OCI-LY7 (cell line): ENCODE measurements around the gene GRID2. TPM values are rescaled to one million over a fixed set of nuclear protein-coding genes. Genes with fewer than 3 reads are reported as not detected.

Experiments used
- BruUV-seq: library from RNA; stranded (reverse); fragments of 400-500 nt; replicated peaks from 2 replicates; lab custom pipeline; 2021; lab: Mats Ljungman, UMichigan
- CTCF ChIA-PET: fragments of 300-600 bp; sonication (Branson Sonifier 250); formaldehyde crosslinking; loops from one replicate; lab custom pipeline; 2022; ENCODE audit warnings: antibody characterized with exemption; ENCODE audit not compliant: unreplicated experiment; lab: Charles Lee
- POLR2A ChIA-PET: fragments of 300-600 bp; sonication (Branson Sonifier 250); formaldehyde crosslinking; loops from one replicate; lab custom pipeline; 2022; ENCODE audit warnings: antibody characterized with exemption; lab: Charles Lee
- DNase-seq: peaks from one replicate; pipeline ENCODE4 v3.0.0-alpha.2; 2015; ENCODE audit warnings: low spot score
- H2AFZ ChIP-seq: fragments of 200-600 bp; sonication (generic), shearing (Covaris generic); 2 replicates; pipeline ENCODE4 v1.6.1; 2014; ENCODE audit warnings: mild to moderate bottlenecking, antibody characterized with exemption, low read length, moderate library complexity
- H3K27ac ChIP-seq: fragments of 200-600 bp; sonication (generic); 2 replicates; pipeline ENCODE4 v1.5.1; 2014; ENCODE audit warnings: mixed run types, low read depth, mild to moderate bottlenecking, moderate library complexity, low read length, inconsistent platforms; ENCODE audit not compliant: poor library complexity, severe bottlenecking
- H3K36me3 ChIP-seq: fragments of 200-600 bp; sonication (generic); 2 replicates; pipeline ENCODE4 v1.6.1; 2014; ENCODE audit warnings: mild to moderate bottlenecking, antibody characterized with exemption, low read length, moderate library complexity, mixed read lengths; ENCODE audit not compliant: insufficient read depth
- H3K4me1 ChIP-seq: fragments of 200-600 bp; sonication (generic); 2 replicates; pipeline ENCODE4 v1.5.1; 2014; ENCODE audit warnings: mild to moderate bottlenecking, low read length; ENCODE audit not compliant: insufficient read depth, poor library complexity, severe bottlenecking
- H3K4me2 ChIP-seq: fragments of 200-600 bp; sonication (generic); 2 replicates; pipeline ENCODE4 v1.6.1; 2014; ENCODE audit warnings: mild to moderate bottlenecking, low read length
- H3K4me3 ChIP-seq: fragments of 200-600 bp; sonication (generic); 2 replicates; pipeline ENCODE4 v1.5.1; 2014; ENCODE audit warnings: mild to moderate bottlenecking, low read depth, low read length; ENCODE audit not compliant: poor library complexity, severe bottlenecking
- H3K79me2 ChIP-seq: fragments of 200-600 bp; sonication (generic); 2 replicates; pipeline ENCODE4 v1.6.1; 2016; ENCODE audit warnings: low read depth, mild to moderate bottlenecking, low read length, moderate library complexity, mixed read lengths; ENCODE audit not compliant: insufficient read depth
- H3K9me2 ChIP-seq: fragments of 200-600 bp; sonication (generic); 2 replicates; pipeline ENCODE4 v1.6.1; 2016; ENCODE audit warnings: mild to moderate bottlenecking, low read length, mixed read lengths; ENCODE audit not compliant: insufficient read depth
- H3K9me3 ChIP-seq: fragments of 200-600 bp; sonication (generic); 2 replicates; pipeline ENCODE4 v1.6.1; 2014; ENCODE audit warnings: mild to moderate bottlenecking, mixed run types, low read length, mixed read lengths
- H4K20me1 ChIP-seq: fragments of 200-600 bp; sonication (generic); 2 replicates; pipeline ENCODE4 v1.6.1; 2014; ENCODE audit warnings: mild to moderate bottlenecking, antibody characterized with exemption, low read length, moderate library complexity, mixed read lengths; ENCODE audit not compliant: insufficient read depth
- EZH2phosphoT487 ChIP-seq: fragments of 200-600 bp; sonication (generic); IDR thresholded peaks from 2 replicates; pipeline ENCODE4 v1.6.1; 2018; ENCODE audit warnings: low read depth, borderline replicate concordance, mild to moderate bottlenecking, mixed run types, antibody characterized with exemption, low read length, moderate library complexity, mixed read lengths
- intact Hi-C: fragments of 100-400 bp; cut with micrococcal nuclease; formaldehyde crosslinking; loops from one replicate; pipeline ENCODE4 v1.10.0; 2022; ENCODE audit not compliant: unreplicated experiment
- total RNA-seq, 2 experiments: library from RNA; depleted of rRNA in 1 of 2; stranded (reverse); fragments of >200 nt in 1 of 2; shearing (Covaris generic) in 1 of 2; gene quantifications; 2 replicates each; pipeline ENCODE4 v1.2.3, GENCODE V29; 2014 to 2022
- TF ChIP-seq, protein P1 (sequence below): fragments of 200-600 bp; sonication (generic); conservative IDR thresholded peaks from 2 replicates; pipeline ENCODE4 v1.5.1; 2014; ENCODE audit warnings: mild to moderate bottlenecking, antibody characterized with exemption, low read length, moderate library complexity, mixed read lengths

Gene GRID2
- total RNA-seq, 2 experiments from 2014 or later = not detected

DNA sequence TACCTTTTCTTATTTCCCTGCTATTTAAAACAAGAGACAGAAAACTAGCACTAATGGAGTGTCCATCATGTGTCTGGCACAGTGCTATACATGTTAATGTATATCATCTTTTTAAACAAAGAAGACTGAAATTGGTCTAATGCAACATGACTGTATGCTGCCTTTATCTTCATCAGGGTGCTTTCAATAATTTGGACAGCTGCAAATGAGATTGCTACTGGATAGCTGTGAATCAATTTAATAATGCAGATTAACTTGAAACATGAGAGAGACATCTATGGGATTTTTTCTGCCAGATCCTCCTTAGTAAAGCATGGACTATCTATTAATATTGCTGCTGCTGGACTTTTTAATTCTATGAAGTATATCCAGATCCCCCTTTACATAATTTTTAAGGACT, 1269.5 kb downstream of the GRID2 start:
- Histone ChIP-seq H4K20me1 (no peaks in the 10 kb centered on the region), H3K79me2 (no peaks in the 10 kb centered on the region), H3K36me3 (no peaks in the 10 kb centered on the region), H3K4me3 (no peak overlapping the region), H3K9me3 (no peaks in the 10 kb centered on the region), H3K4me2 (no peak overlapping the region), H3K27ac (no peak overlapping the region), H3K9me2 (no peaks in the 10 kb centered on the region), H2AFZ (no peak overlapping the region), H3K4me1 (no peaks in the 10 kb centered on the region)
- BruUV-seq = no TSS peak
- ChIA-PET CTCF (no interaction called here), POLR2A (interaction anchor here (1.1 kb wide), 1 partner anchor 10 kb away, joined by 3 read pairs; no protein-coding TSS in a partner anchor)
- no peak for DNase-seq
- intact Hi-C loops = no loop called here
- TF ChIP-seq, protein P1, sequence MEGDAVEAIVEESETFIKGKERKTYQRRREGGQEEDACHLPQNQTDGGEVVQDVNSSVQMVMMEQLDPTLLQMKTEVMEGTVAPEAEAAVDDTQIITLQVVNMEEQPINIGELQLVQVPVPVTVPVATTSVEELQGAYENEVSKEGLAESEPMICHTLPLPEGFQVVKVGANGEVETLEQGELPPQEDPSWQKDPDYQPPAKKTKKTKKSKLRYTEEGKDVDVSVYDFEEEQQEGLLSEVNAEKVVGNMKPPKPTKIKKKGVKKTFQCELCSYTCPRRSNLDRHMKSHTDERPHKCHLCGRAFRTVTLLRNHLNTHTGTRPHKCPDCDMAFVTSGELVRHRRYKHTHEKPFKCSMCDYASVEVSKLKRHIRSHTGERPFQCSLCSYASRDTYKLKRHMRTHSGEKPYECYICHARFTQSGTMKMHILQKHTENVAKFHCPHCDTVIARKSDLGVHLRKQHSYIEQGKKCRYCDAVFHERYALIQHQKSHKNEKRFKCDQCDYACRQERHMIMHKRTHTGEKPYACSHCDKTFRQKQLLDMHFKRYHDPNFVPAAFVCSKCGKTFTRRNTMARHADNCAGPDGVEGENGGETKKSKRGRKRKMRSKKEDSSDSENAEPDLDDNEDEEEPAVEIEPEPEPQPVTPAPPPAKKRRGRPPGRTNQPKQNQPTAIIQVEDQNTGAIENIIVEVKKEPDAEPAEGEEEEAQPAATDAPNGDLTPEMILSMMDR = no peak
- TF ChIP-seq EZH2phosphoT487 = no peak

DNA sequence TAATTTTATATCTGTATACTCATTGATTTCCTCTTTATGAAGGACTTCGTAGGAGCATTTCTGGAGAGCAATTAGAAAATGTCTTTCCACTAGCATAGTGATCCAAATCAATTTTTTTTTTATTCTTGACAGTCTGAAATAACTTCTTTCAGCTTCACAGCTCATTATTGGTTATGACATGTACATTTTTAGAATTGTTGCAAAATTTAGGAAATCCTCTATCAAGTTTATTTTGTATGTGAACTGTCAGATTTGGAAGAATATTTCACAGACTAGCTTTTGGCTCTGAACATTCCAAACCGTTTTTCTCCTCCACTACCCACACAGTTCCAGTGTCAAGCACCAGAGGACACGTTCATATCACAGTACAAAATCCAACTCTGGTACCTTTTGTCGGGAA, 1275.2 kb downstream of the GRID2 start:
- Histone ChIP-seq H3K36me3 (no peaks in the 10 kb centered on the region), H3K9me3 (no peaks in the 10 kb centered on the region), H4K20me1 (no peaks in the 10 kb centered on the region), H3K27ac (no peak overlapping the region), H3K4me1 (no peaks in the 10 kb centered on the region), H3K4me2 (no peak overlapping the region), H2AFZ (no peak overlapping the region), H3K79me2 (no peaks in the 10 kb centered on the region), H3K4me3 (no peak overlapping the region), H3K9me2 (no peaks in the 10 kb centered on the region)
- intact Hi-C loops = no loop called here
- TF ChIP-seq, protein P1 = no peak
- TF ChIP-seq EZH2phosphoT487 = no peak
- DNase-seq = no peak
- CTCF ChIA-PET = no interaction called here
- POLR2A ChIA-PET = no interaction called here
- BruUV-seq = no TSS peak

DNA sequence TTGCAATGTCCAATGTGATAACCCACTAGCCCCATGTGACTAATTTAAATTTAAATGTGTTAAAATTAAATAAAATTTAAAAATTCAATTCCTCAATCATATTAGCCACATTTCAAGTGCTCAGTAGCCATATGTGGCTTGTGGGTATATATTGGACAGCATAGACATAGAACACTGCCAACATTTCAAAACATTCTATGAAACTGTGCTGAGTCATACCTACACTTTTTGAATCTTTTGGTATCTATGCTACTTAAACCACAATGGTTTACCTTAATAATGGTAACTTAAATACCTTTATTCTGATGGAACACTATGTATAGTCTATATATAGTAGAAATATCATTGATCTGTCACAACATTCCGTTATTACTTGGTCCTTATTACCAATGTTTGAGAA, 1301.4 kb downstream of the GRID2 start:
- Histone ChIP-seq H4K20me1 (no peaks in the 10 kb centered on the region), H3K36me3 (no peaks in the 10 kb centered on the region), H3K4me3 (no peak overlapping the region), H3K9me2 (no peaks in the 10 kb centered on the region), H3K79me2 (no peaks in the 10 kb centered on the region), H3K9me3 (no peaks in the 10 kb centered on the region), H3K4me2 (no peak overlapping the region), H3K4me1 (no peaks in the 10 kb centered on the region), H3K27ac (no peak overlapping the region), H2AFZ (no peak overlapping the region)
- intact Hi-C loops = no loop called here
- POLR2A ChIA-PET = no interaction called here
- TF ChIP-seq, protein P1 = no peak
- TF ChIP-seq EZH2phosphoT487 = no peak
- no TSS peak for BruUV-seq
- CTCF ChIA-PET = no interaction called here
- no peak for DNase-seq
